Gastroesophageal sphincter (tissue), 3 donors: Measurements from ENCODE around the gene PLAC1.

Experiments used
- CTCF ChIP-seq, 4 experiments: fragments of 200-600 bp in 2 of 4; fragments of 450-650 bp in 2 of 4; sonication (generic) in 1 of 4; IDR thresholded peaks; one replicate each; pipeline ENCODE4 v1.5.1; 2017 to 2019; ENCODE audit warnings: antibody characterized with exemption in 4 of 4, mild to moderate bottlenecking in 2 of 4, moderate library complexity in 2 of 4
- EP300 ChIP-seq: sonication (generic); formaldehyde crosslinking; IDR thresholded peaks from one replicate; pipeline ENCODE4 v1.6.1; 2017; ENCODE audit warnings: antibody characterized with exemption, mild to moderate bottlenecking
- POLR2A ChIP-seq, 2 donors: fragments of 450-650 bp; IDR thresholded peaks; one replicate each; pipeline ENCODE4 v1.6.1; 2017; ENCODE audit warnings: antibody characterized with exemption in 2 of 2, mild to moderate bottlenecking in 2 of 2, moderate library complexity in 1 of 2
- POLR2AphosphoS5 ChIP-seq: sonication (generic); formaldehyde crosslinking; IDR thresholded peaks from one replicate; pipeline ENCODE4 v1.6.1; 2017; ENCODE audit warnings: antibody characterized with exemption

- TF ChIP-seq CTCF (IDR thresholded peaks at IDR 0.05) (no peak), POLR2AphosphoS5 (no peak), EP300 (no peak), POLR2A (IDR thresholded peaks at IDR 0.05) (no peak)
Observed at GRCh38 chrX:134623293-134624045, 34.8 kb downstream of the PLAC1 start.
